Osteoblast (primary cell): ENCODE results near the gene OR2T1. TPM values are rescaled to one million over a fixed set of nuclear protein-coding genes. Genes with fewer than 3 reads are reported as not detected.

ENCODE experiments used
- DNase-seq: peaks from one replicate; pipeline ENCODE4 v3.0.0; 2011; ENCODE audit warnings: low spot score, mixed read lengths; ENCODE audit not compliant: insufficient read length; ENCODE audit errors: missing footprints
- H2AFZ ChIP-seq: 2 replicates; pipeline ENCODE4 v1.6.0; 2011; ENCODE audit warnings: mild to moderate bottlenecking, low read length
- H3K27ac ChIP-seq: 2 replicates; pipeline ENCODE4 v1.5.1; 2011; ENCODE audit warnings: mild to moderate bottlenecking, low read depth, low read length, moderate library complexity
- H3K27me3 ChIP-seq: 2 replicates; pipeline ENCODE4 v1.6.0; 2012; ENCODE audit warnings: mild to moderate bottlenecking, control low read depth, inconsistent platforms, low read length, moderate library complexity; ENCODE audit not compliant: insufficient read depth
- H3K36me3 ChIP-seq: 2 replicates; pipeline ENCODE4 v1.5.1; 2011; ENCODE audit warnings: mild to moderate bottlenecking, low read length, control low read depth, moderate library complexity; ENCODE audit not compliant: insufficient read depth
- H3K4me1 ChIP-seq: 2 replicates; pipeline ENCODE4 v1.5.1; 2011; ENCODE audit warnings: mild to moderate bottlenecking, low read length, control low read depth, moderate library complexity; ENCODE audit not compliant: insufficient read depth
- H3K4me2 ChIP-seq: 2 replicates; pipeline ENCODE4 v1.6.0; 2011; ENCODE audit warnings: mild to moderate bottlenecking, low read length; ENCODE audit not compliant: insufficient read depth
- H3K4me3 ChIP-seq: fragments of 200-600 bp; sonication (generic); 3 replicates; pipeline ENCODE4 v1.5.1; 2012; ENCODE audit warnings: mild to moderate bottlenecking, low read length, inconsistent platforms; ENCODE audit not compliant: insufficient read depth
- H3K79me2 ChIP-seq: 2 replicates; pipeline ENCODE4 v1.6.0; 2012; ENCODE audit warnings: mild to moderate bottlenecking, low read length, control low read depth, inconsistent platforms; ENCODE audit not compliant: insufficient read depth
- H3K9me3 ChIP-seq: 2 replicates; pipeline ENCODE4 v1.5.1; 2011; ENCODE audit warnings: low read depth, low read length, control low read depth
- H4K20me1 ChIP-seq: 2 replicates; pipeline ENCODE4 v1.6.0; 2012; ENCODE audit warnings: mild to moderate bottlenecking, low read length, control low read depth; ENCODE audit not compliant: insufficient read depth
- total RNA-seq: library from RNA; depleted of rRNA; stranded (reverse); fragments of >200 nt; gene quantifications from 2 replicates; pipeline ENCODE4 v1.2.3, GENCODE V29; 2012
- TF ChIP-seq, protein P1 (sequence below): IDR thresholded peaks from 2 replicates; pipeline ENCODE4 v1.5.1; 2011; ENCODE audit warnings: mild to moderate bottlenecking, low read depth, low read length, moderate library complexity; ENCODE audit errors: extremely low read depth

The OR2T1 gene
- total RNA-seq, 1 donor: not detected

DNA sequence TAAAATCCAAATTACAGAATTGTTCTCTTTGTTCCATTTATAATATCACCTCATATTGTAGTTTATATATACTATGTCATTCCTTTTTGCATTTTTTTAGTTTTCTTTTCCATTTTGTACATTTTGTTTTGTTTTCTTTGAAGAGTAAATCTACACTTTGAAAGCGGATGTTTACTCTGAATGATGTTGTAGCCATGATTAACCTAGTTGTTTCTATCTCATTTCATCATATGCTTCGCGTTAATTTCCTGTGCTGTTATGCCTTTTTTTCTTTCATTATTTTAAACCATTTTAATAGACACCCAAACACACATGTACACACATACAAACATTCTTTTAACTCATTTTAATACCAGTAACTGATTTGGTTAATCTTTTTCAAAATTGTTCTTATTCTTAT, 22.0 kb upstream of the OR2T1 start:
- Histone ChIP-seq H3K9me3 (no peaks in the 10 kb centered on the region), H3K79me2 (no peaks in the 10 kb centered on the region), H3K4me3 (no peak overlapping the region), H4K20me1 (no peaks in the 10 kb centered on the region), H2AFZ (no peak overlapping the region), H3K4me2 (no peak overlapping the region), H3K27ac (no peak overlapping the region), H3K36me3 (no peaks in the 10 kb centered on the region), H3K27me3 (no peaks in the 10 kb centered on the region), H3K4me1 (no peaks in the 10 kb centered on the region)
- no peak for DNase-seq
- TF ChIP-seq, protein P1, sequence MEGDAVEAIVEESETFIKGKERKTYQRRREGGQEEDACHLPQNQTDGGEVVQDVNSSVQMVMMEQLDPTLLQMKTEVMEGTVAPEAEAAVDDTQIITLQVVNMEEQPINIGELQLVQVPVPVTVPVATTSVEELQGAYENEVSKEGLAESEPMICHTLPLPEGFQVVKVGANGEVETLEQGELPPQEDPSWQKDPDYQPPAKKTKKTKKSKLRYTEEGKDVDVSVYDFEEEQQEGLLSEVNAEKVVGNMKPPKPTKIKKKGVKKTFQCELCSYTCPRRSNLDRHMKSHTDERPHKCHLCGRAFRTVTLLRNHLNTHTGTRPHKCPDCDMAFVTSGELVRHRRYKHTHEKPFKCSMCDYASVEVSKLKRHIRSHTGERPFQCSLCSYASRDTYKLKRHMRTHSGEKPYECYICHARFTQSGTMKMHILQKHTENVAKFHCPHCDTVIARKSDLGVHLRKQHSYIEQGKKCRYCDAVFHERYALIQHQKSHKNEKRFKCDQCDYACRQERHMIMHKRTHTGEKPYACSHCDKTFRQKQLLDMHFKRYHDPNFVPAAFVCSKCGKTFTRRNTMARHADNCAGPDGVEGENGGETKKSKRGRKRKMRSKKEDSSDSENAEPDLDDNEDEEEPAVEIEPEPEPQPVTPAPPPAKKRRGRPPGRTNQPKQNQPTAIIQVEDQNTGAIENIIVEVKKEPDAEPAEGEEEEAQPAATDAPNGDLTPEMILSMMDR: no peak

DNA sequence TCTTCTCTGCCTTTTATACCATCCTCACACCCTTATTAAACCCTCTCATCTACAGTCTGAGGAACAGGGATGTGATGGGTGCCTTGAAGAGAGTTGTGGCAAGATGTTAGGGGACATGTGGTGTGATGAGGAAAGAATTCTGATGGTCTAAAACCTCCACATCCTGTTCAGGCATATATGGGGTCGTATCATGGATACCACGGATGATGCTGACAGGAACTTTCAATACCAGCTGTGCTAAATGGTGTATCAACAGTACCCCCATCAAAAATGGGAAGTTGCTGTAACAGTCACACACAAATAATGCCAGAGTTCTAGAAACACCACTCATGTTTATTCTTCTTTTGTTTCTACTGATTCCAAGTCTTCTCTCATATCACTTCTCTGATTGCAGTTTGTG, 14.4 kb upstream of the OR2T1 start:
- TF ChIP-seq, protein P1: no peak
- DNase-seq: no peak
- no peak overlapping the region for H3K27ac ChIP-seq
- no peaks in the 10 kb centered on the region for H3K36me3 ChIP-seq
- no peak overlapping the region for H3K4me3 ChIP-seq
- no peaks in the 10 kb centered on the region for H3K9me3 ChIP-seq
- no peak overlapping the region for H3K4me2 ChIP-seq
- no peaks in the 10 kb centered on the region for H3K27me3 ChIP-seq
- H2AFZ ChIP-seq: no peak overlapping the region
- H4K20me1 ChIP-seq: no peaks in the 10 kb centered on the region
- H3K79me2 ChIP-seq: no peaks in the 10 kb centered on the region
- no peaks in the 10 kb centered on the region for H3K4me1 ChIP-seq

DNA sequence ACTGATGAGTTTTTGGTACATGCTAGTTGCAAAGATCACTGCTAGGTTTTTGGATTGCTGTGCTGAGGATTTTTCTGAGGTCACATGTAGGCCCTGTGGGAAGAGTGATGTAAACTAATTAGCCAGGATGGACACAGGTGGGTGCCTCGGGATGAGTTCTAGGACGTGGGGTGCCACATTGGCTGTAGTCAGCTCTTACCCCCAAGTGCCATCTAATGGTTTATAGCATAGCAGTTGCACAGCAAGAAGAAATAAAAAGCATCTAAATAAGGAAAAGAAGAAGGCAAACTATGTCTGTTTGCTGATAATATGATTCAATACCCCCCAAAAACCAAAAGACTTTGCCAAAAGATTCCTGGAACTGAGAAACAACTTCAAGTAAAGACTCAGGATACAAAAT, 9.8 kb upstream of the OR2T1 start:
- H3K27ac ChIP-seq: no peak overlapping the region
- TF ChIP-seq, protein P1: no peak
- H3K4me1 ChIP-seq: no peaks in the 10 kb centered on the region
- no peak for DNase-seq
- no peak overlapping the region for H2AFZ ChIP-seq
- H4K20me1 ChIP-seq: no peaks in the 10 kb centered on the region
- no peaks in the 10 kb centered on the region for H3K79me2 ChIP-seq
- no peak overlapping the region for H3K4me3 ChIP-seq
- no peaks in the 10 kb centered on the region for H3K36me3 ChIP-seq
- no peak overlapping the region for H3K4me2 ChIP-seq
- no peaks in the 10 kb centered on the region for H3K9me3 ChIP-seq
- H3K27me3 ChIP-seq: no peaks in the 10 kb centered on the region

DNA sequence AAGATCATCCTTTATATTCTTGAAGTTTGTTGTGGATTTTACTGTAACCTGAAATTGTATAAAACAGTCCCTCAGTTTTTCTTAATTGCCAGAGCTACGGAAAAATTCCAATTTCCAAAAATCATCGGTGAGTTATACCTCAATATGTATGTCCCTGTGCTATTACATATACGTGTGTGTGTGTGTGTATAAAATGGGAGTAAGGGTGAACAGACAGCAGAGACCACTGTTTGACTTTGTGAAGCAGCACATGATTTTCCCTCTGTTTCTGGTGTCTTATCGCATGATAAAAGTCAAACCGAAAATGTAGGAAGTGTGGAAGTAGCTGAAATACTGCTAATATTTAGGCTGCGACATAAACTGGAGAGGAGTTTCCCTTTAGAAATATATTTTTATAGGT, 1.2 kb downstream of the OR2T1 start:
- TF ChIP-seq, protein P1: no peak
- H3K4me1 ChIP-seq: no peaks in the 10 kb centered on the region
- no peak overlapping the region for H2AFZ ChIP-seq
- H3K9me3 ChIP-seq: peaks cover 2% of the 10 kb centered on the region
- no peak overlapping the region for H3K4me2 ChIP-seq
- no peak overlapping the region for H3K4me3 ChIP-seq
- no peaks in the 10 kb centered on the region for H3K36me3 ChIP-seq
- no peak for DNase-seq
- no peaks in the 10 kb centered on the region for H4K20me1 ChIP-seq
- no peaks in the 10 kb centered on the region for H3K27me3 ChIP-seq
- H3K79me2 ChIP-seq: no peaks in the 10 kb centered on the region
- H3K27ac ChIP-seq: no peak overlapping the region
